Natural killer cell (primary cell): ENCODE data around the gene MLF1. TPM values are rescaled to one million over a fixed set of nuclear protein-coding genes. Genes with fewer than 3 reads are reported as not detected.
A peak's percentile ranks its signal among the peaks of the same experiment; 100 is the strongest.

Source experiments
- ATAC-seq, 3 donors: fragments of 150-1000 bp in 2 of 3; fragments of 200-7000 bp in 1 of 3; cut with Tn5 transposase; 1 replicate in 1 of 3; 2 replicates in 2 of 3; pipeline ENCODE4 v1.10.0; 2021; ENCODE audit warnings: mild to moderate bottlenecking in 2 of 3, moderate library complexity in 2 of 3
- DNase-seq, 2 donors: peaks; one replicate each; pipeline versions ENCODE4 v3.0.0 to v3.0.0-alpha.2; 2013 to 2021; ENCODE audit warnings: mixed read lengths in 1 of 2
- H3K27ac ChIP-seq: one replicate; pipeline ENCODE4 v1.5.1; 2013; ENCODE audit warnings: mild to moderate bottlenecking, low read length
- H3K27me3 ChIP-seq: one replicate; pipeline ENCODE4 v1.6.1; 2013; ENCODE audit warnings: low read length; ENCODE audit not compliant: control insufficient read depth, insufficient read depth
- H3K36me3 ChIP-seq: one replicate; pipeline ENCODE4 v1.6.1; 2013; ENCODE audit warnings: low read length; ENCODE audit not compliant: control insufficient read depth, insufficient read depth
- H3K4me1 ChIP-seq: one replicate; pipeline ENCODE4 v1.6.1; 2013; ENCODE audit warnings: low read length; ENCODE audit not compliant: control insufficient read depth, insufficient read depth
- H3K4me3 ChIP-seq: one replicate; pipeline ENCODE4 v1.5.1; 2013; ENCODE audit warnings: low read length
- H3K9me3 ChIP-seq: one replicate; pipeline ENCODE4 v1.6.1; 2013; ENCODE audit warnings: low read length; ENCODE audit not compliant: control insufficient read depth, insufficient read depth
- H3K27ac Mint-ChIP-seq, 2 donors: one replicate each; pipeline ENCODE4 v1.8.0; 2022; ENCODE audit warnings: mild to moderate bottlenecking in 2 of 2, mixed read lengths in 2 of 2, moderate library complexity in 1 of 2
- H3K27me3 Mint-ChIP-seq, 2 donors: one replicate each; pipeline ENCODE4 v1.8.0; 2022; ENCODE audit warnings: low read depth in 2 of 2, mixed read lengths in 2 of 2
- H3K36me3 Mint-ChIP-seq: one replicate; pipeline ENCODE4 v1.8.0; 2022; ENCODE audit warnings: mixed read lengths
- H3K4me1 Mint-ChIP-seq, 2 donors: one replicate each; pipeline ENCODE4 v1.8.0; 2022; ENCODE audit warnings: mixed read lengths in 2 of 2
- H3K4me3 Mint-ChIP-seq: one replicate; pipeline ENCODE4 v1.8.0; 2022; ENCODE audit warnings: mild to moderate bottlenecking, moderate library complexity, mixed read lengths
- H3K9me3 Mint-ChIP-seq, 2 donors: one replicate each; pipeline ENCODE4 v1.8.0; 2022; ENCODE audit warnings: mixed read lengths in 2 of 2
- WGBS: methylation state at CpG from one replicate; pipeline ENCODE4 v1.1.7; 2013; ENCODE audit warnings: missing lambda C conversion rate; ENCODE audit not compliant: insufficient coverage; 5-methylcytosine and 5-hydroxymethylcytosine counted together
- intact Hi-C: fragments of 100-400 bp; cut with micrococcal nuclease; formaldehyde crosslinking; loops from one replicate; pipeline ENCODE4 v1.14.2; 2022
- total RNA-seq, 4 donors: library from RNA; stranded (reverse); fragments of 120-200 nt in 1 of 4; gene quantifications; one replicate each; pipeline versions ENCODE4 v1.2.3 to v1.2.4, GENCODE V29; 2013 to 2022
- TF ChIP-seq, protein P1 (sequence below): fragments of 200-600 bp; IDR thresholded peaks from one replicate; pipeline ENCODE4 v1.8.0; 2022; ENCODE audit warnings: antibody characterized with exemption

Gene MLF1, protein sequence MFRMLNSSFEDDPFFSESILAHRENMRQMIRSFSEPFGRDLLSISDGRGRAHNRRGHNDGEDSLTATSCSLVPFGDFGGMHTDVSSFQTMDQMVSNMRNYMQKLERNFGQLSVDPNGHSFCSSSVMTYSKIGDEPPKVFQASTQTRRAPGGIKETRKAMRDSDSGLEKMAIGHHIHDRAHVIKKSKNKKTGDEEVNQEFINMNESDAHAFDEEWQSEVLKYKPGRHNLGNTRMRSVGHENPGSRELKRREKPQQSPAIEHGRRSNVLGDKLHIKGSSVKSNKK
- 1 to 10 TPM; 2.8 to 5.3 (median 3.1) TPM for total RNA-seq
- total RNA-seq (2013): 2.6 TPM

DNA sequence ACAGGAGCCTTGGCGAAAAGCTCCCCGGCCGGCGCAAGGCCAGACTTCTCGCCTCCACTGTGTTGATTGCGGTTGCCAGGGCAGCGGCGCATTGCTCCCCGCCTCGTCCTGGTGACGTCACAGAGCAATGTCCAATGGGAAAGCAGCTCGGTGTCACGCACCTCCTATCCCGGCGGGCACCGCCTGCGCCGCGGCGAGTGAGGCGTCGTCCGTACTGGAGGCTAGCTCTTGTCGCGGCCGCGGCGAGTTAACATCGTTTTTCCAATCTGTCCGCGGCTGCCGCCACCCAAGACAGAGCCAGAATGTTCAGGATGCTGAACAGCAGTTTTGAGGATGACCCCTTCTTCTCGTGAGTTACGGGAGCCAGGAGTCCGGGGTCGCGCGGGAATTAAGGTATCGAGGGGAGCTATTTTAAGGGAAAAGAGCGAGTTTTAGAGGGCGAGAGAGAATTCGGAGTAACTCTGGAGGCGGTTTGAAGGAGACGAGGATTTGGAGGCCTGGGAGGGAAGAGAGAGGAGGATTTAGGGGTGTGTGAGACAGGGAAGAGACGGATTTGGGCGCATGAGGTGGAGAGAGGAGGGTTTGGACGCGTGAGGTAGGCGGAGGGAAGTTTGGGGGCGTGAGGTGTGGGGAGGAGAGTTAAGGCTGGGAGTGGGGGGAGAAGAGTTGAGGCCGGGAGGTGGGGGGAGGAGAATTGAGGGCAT is at the start of gene MLF1:
TSS of gene MLF1 (plus strand) at position 196 of the 704 bp plus-strand sequence. CDS start at position 303, 107 bp downstream.
- H3K4me3 ChIP-seq: peak within 1 kb of the TSS; percentile 17
- TF ChIP-seq, protein P1, sequence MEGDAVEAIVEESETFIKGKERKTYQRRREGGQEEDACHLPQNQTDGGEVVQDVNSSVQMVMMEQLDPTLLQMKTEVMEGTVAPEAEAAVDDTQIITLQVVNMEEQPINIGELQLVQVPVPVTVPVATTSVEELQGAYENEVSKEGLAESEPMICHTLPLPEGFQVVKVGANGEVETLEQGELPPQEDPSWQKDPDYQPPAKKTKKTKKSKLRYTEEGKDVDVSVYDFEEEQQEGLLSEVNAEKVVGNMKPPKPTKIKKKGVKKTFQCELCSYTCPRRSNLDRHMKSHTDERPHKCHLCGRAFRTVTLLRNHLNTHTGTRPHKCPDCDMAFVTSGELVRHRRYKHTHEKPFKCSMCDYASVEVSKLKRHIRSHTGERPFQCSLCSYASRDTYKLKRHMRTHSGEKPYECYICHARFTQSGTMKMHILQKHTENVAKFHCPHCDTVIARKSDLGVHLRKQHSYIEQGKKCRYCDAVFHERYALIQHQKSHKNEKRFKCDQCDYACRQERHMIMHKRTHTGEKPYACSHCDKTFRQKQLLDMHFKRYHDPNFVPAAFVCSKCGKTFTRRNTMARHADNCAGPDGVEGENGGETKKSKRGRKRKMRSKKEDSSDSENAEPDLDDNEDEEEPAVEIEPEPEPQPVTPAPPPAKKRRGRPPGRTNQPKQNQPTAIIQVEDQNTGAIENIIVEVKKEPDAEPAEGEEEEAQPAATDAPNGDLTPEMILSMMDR: no peak
- peak; percentile 61 to 92 for DNase-seq
- H3K27ac Mint-ChIP-seq: peak within 1 kb of the TSS; percentile 72 to 84
- peaks cover 12 to 13% of the 10 kb centered on the region in 2 donors for H3K4me1 Mint-ChIP-seq
- H3K27ac ChIP-seq: no peak within 1 kb of the TSS
- H3K4me1 ChIP-seq: peaks cover 12% of the 10 kb centered on the region
- peak; percentile 89 to 97 (median 91) for ATAC-seq
- no peaks in the 10 kb centered on the region for H3K9me3 ChIP-seq
- H3K27me3 Mint-ChIP-seq: peaks cover 25 to 32% of the 10 kb centered on the region in 2 donors
- H3K9me3 Mint-ChIP-seq: peaks cover 0 to 3% of the 10 kb centered on the region in 2 donors
- peak within 1 kb of the TSS; percentile 93 for H3K4me3 Mint-ChIP-seq
- no peaks in the 10 kb centered on the region for H3K27me3 ChIP-seq
- intact Hi-C loops: no loop called here
- H3K36me3 ChIP-seq: no peaks in the 10 kb centered on the region
- no peaks in the 10 kb centered on the region for H3K36me3 Mint-ChIP-seq
- 3% methylated on average over 51 of the region's 51 CpGs for WGBS

DNA sequence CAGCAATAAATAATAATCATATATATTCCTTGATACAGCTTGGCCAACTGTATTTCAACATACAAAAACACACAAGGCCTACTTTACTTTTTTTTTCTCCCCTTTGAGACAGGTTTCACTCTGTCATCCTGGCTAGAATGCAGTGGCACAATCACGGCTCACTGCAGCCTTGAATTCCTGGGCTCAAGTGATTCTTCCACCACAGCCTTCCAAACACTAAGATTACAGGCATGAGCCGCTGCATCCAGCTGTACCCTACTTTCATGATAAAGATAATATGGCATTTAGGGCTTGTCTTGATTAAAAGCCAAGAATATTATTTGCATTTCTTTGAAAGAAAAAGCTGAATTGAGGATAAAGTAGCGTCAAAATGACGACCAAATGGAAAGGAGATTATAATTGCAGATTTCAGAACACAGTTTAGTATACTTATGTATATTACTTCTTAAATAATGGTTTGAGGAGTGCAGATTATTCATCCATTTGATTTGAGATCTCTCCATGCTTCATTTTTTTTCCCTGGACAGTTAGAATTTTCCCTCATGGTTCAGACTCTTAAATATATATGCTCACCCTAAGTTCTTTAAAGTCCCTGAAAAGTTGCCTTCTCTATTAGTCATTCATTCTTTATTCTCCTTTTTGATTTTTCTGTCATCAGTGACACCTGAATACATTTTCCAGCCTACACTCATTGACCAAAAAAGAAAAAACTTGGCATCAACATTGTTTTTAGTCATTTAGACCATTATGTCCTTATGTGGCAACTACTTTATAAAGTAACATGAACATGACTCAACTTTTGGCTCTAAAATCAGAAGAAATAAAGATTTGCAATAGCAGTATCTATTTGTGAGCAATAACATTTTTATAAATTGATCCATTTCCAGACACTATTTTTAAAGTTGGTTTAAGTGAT is 48.5 kb upstream of the MLF1 start:
- Histone ChIP-seq H3K4me3 (no peak overlapping the region), H3K4me1 (no peaks in the 10 kb centered on the region), H3K27me3 (no peaks in the 10 kb centered on the region), H3K9me3 (no peaks in the 10 kb centered on the region), H3K27ac (no peak overlapping the region), H3K36me3 (no peaks in the 10 kb centered on the region)
- DNase-seq (no peak), ATAC-seq (no peak)
- no peak overlapping the region for H3K27ac Mint-ChIP-seq
- TF ChIP-seq, protein P1: no peak
- no peaks in the 10 kb centered on the region for H3K4me1 Mint-ChIP-seq
- H3K4me3 Mint-ChIP-seq: no peak overlapping the region
- peaks cover 5% of the 10 kb centered on the region for H3K36me3 Mint-ChIP-seq
- 100% methylated on average over 2 of the region's 4 CpGs for WGBS
- intact Hi-C loops: no loop called here
- H3K27me3 Mint-ChIP-seq: no peaks in the 10 kb centered on the region
- no peaks in the 10 kb centered on the region for H3K9me3 Mint-ChIP-seq

DNA sequence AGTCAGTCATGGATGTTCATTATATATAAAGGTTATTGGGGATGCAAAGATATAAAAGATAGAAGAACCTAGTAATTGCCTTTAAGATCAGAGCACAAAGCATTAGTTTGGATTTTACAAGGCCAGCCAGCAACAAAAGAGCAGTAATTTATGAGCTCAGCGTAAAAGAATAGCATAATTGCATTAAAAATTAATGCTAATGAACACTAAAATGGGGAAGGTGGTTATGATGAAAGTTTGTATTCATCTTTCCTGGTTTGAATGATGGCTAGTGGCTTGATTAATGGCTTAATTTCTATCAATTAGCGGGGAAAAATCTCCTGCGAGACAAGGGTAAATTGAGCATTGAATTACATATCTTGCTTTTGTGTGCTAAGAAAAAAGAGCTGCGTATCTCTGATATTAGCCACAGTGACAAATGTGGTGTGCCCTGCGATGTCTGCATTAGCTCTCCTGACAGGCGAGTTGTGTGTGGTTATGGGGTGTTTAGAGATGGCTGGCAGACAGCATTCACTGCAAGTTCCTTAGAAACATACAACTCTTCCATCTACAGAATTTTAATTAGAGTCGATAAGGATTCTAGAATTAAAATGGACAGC is 42.8 kb upstream of the MLF1 start:
- ATAC-seq (no peak), DNase-seq (no peak)
- no peak overlapping the region for H3K4me3 Mint-ChIP-seq
- H3K36me3 Mint-ChIP-seq: no peaks in the 10 kb centered on the region
- no peaks in the 10 kb centered on the region for H3K4me1 ChIP-seq
- WGBS: 98% methylated on average over 6 of the region's 7 CpGs
- intact Hi-C loops: no loop called here
- TF ChIP-seq, protein P1: no peak
- no peaks in the 10 kb centered on the region for H3K4me1 Mint-ChIP-seq
- no peaks in the 10 kb centered on the region for H3K9me3 Mint-ChIP-seq
- no peaks in the 10 kb centered on the region for H3K36me3 ChIP-seq
- no peak overlapping the region for H3K27ac Mint-ChIP-seq
- H3K27me3 Mint-ChIP-seq: no peaks in the 10 kb centered on the region
- H3K9me3 ChIP-seq: no peaks in the 10 kb centered on the region
- H3K27me3 ChIP-seq: no peaks in the 10 kb centered on the region
- no peak overlapping the region for H3K4me3 ChIP-seq
- H3K27ac ChIP-seq: no peak overlapping the region
